Tibial nerve (tissue), 4 donors: ENCODE results near the gene ULBP1.
"Not testable (repeated sequence)": the region's sequence is repeated elsewhere in the genome, so short reads cannot be mapped to it uniquely, and the experiment has no call there.

ENCODE experiments used
- EP300 ChIP-seq, 2 donors: sonication (generic); formaldehyde crosslinking; IDR thresholded peaks; one replicate each; pipeline ENCODE4 v1.6.1; 2017; ENCODE audit warnings: antibody characterized with exemption in 2 of 2, mild to moderate bottlenecking in 1 of 2
- TF ChIP-seq, protein P1 (sequence below), 5 experiments: fragments of 200-600 bp in 3 of 5; fragments of 450-650 bp in 2 of 5; sonication (generic) in 3 of 5; IDR thresholded peaks; one replicate each; pipeline ENCODE4 v1.5.1; 2016 to 2019; ENCODE audit warnings: antibody characterized with exemption in 5 of 5, mild to moderate bottlenecking in 3 of 5, moderate library complexity in 2 of 5

DNA sequence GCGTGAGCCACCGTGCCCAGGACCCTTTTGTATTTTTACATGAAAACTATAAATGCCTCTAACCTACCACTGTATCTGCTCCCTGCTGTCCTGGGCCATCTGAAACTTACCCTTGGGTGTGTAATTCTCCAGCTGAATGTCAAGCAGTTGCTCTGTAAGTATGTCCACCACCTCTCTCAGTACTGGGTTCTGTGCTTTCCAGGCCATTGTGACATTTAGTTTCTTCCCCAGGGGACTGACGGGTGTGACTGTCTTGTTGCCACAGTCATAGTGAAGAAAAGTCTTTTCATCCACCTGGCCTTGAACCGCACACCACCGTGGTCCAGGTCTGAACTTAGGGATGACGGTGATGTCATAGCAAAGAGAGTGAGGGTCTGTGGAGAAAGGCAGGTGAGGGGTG lies 58.1 kb downstream of the ULBP1 start:
- TF ChIP-seq, protein P1, sequence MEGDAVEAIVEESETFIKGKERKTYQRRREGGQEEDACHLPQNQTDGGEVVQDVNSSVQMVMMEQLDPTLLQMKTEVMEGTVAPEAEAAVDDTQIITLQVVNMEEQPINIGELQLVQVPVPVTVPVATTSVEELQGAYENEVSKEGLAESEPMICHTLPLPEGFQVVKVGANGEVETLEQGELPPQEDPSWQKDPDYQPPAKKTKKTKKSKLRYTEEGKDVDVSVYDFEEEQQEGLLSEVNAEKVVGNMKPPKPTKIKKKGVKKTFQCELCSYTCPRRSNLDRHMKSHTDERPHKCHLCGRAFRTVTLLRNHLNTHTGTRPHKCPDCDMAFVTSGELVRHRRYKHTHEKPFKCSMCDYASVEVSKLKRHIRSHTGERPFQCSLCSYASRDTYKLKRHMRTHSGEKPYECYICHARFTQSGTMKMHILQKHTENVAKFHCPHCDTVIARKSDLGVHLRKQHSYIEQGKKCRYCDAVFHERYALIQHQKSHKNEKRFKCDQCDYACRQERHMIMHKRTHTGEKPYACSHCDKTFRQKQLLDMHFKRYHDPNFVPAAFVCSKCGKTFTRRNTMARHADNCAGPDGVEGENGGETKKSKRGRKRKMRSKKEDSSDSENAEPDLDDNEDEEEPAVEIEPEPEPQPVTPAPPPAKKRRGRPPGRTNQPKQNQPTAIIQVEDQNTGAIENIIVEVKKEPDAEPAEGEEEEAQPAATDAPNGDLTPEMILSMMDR (IDR thresholded peaks at IDR 0.05): not testable (repeated sequence)
- not testable (repeated sequence) for TF ChIP-seq EP300 (IDR thresholded peaks at IDR 0.05)
